ENCODE data around the gene RANBP9. TPM values are rescaled to one million over a fixed set of nuclear protein-coding genes. Genes with fewer than 3 reads are reported as not detected.

RANBP9 gene
- total RNA-seq, 2 donors from 2014 or later, result 51.6 to 53.8 TPM

DNA sequence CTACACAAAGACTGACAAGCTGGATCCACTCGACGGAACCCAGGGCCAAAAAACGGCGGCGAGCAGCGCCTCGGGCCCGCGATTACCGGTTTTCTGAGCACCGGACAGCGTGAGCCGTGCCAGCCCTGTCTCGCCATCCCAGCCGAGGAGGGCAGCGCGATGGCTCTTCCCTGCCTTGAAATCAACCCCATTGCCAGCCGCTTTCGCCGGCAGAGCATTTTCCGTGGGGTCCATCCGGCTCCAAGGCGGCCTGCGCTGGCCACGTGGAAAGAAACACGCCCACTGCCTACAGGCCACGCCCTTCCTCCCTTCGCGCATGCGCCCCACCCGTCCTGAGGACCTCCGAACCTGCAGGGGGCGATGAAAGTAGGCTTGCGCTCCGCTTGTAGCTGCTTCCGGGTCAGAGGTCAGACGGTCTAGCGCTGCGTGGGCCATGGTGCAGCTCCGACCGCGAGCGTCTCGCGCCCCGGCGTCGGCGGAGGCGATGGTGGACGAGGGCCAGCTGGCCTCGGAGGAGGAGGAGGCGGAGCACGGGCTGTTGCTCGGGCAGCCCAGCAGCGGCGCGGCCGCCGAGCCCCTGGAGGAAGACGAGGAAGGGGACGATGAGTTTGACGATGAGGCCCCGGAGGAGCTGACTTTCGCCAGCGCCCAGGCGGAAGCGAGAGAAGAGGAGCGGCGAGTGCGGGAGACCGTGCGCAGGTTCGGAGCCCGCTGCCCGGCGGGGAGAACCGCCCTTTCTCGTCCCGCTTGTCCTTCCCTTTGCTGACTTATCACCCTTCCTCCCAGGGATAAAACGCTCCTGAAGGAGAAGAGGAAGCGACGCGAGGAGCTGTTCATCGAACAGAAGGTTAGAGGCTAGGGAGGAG lies 96.5 kb downstream of the RANBP9 start, which contains the start of gene NOL7:
Gene NOL7 (plus strand): TSS at position 410 of the 866 bp plus-strand sequence. CDS start 24 bp downstream, at position 434.
- Histone ChIP-seq H3K9me3 (no peaks in the 10 kb centered on the region), H3K4me1 (ENCODE audit: control insufficient read depth in 1 of 2, low read depth in 2 of 2) (peaks cover 19 to 27% of the 10 kb centered on the region in 2 donors), H3K4me3 (peak within 1 kb of the TSS; percentile 88), H3K27ac (peak within 1 kb of the TSS; percentile 92 to 98), H3K27me3 (replicated peaks; ENCODE audit: insufficient read depth) (no peaks in the 10 kb centered on the region), H3K36me3 (peaks cover 20% of the 10 kb centered on the region)
- ATAC-seq (ENCODE audit: insufficient number of reproducible peaks, low FRiP score, low read depth) (peak; percentile 87), DNase-seq (ENCODE audit: low spot score) (peak; percentile 90)
- peak; percentile 75 for TF ChIP-seq CTCF (IDR thresholded peaks at IDR 0.05)

DNA sequence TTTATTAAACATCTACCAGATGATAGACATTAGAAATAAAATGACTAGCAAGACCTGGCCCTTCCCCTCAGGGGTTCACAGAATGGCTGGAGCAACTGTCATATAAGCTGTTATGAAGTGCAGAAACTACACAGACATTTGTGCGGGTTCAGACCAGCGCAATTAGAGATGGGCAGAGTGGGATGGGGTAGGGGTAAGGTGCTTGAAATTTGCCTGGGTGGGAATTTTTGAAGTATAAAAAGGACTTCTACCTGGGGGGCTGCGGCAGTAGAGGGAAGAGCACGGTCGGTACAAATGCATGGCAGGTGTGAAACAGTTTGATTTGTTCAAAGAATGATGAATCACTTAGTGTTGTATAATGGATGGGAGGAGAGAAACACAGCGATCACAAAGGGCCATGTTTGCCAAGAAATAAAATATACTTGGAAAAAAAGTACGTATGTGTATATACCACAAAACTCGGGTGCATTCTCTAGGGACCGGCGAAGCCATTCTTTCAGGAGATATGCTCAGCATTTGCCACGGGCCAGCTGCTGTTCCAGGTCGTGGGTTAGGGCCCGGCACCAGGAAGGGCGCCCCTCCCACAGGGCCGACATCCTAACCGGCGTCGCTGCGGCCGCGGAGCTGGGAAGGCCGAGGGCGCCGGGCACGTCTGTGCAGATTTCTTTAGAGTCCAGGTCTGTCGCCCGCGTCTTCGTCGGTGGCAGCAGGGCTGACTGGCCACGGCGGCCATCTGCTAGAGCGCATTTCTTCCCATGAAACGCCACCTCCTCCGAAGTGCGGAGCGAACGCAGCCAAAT lies 97.3 kb downstream of the RANBP9 start:
- no peak for TF ChIP-seq CTCF (IDR thresholded peaks at IDR 0.05)
- ATAC-seq (ENCODE audit: insufficient number of reproducible peaks, low FRiP score, low read depth) (peak; percentile 26), DNase-seq (ENCODE audit: low spot score) (peak; percentile 11)
- Histone ChIP-seq H3K36me3 (peaks cover 13% of the 10 kb centered on the region), H3K27ac (peak overlapping the region; percentile 78 to 92), H3K27me3 (replicated peaks; ENCODE audit: insufficient read depth) (no peaks in the 10 kb centered on the region), H3K4me1 (ENCODE audit: control insufficient read depth in 1 of 2, low read depth in 2 of 2) (peaks cover 19 to 27% of the 10 kb centered on the region in 2 donors), H3K9me3 (no peaks in the 10 kb centered on the region), H3K4me3 (peak overlapping the region; percentile 88)

GRCh38 chr6:13613029-13613594 lies 98.5 kb downstream of the RANBP9 start:
- Histone ChIP-seq H3K4me1 (ENCODE audit: control insufficient read depth in 1 of 2, low read depth in 2 of 2) (peaks cover 19 to 27% of the 10 kb centered on the region in 2 donors), H3K36me3 (peaks cover 4% of the 10 kb centered on the region), H3K27ac (no peak overlapping the region), H3K9me3 (no peaks in the 10 kb centered on the region), H3K27me3 (replicated peaks; ENCODE audit: insufficient read depth) (no peaks in the 10 kb centered on the region), H3K4me3 (no peak overlapping the region)
- TF ChIP-seq CTCF (IDR thresholded peaks at IDR 0.05), result no peak
- no peak for DNase-seq (ENCODE audit: low spot score)
- no peak for ATAC-seq (ENCODE audit: insufficient number of reproducible peaks, low FRiP score, low read depth)

GRCh38 chr6:13611715-13612114 lies 99.9 kb downstream of the RANBP9 start:
- DNase-seq (ENCODE audit: low spot score), result no peak
- no peak for ATAC-seq (ENCODE audit: insufficient number of reproducible peaks, low FRiP score, low read depth)
- no peaks in the 10 kb centered on the region for H3K36me3 ChIP-seq
- no peaks in the 10 kb centered on the region for H3K27me3 ChIP-seq (replicated peaks; ENCODE audit: insufficient read depth)
- H3K27ac ChIP-seq, result no peak overlapping the region
- H3K9me3 ChIP-seq, result no peaks in the 10 kb centered on the region
- H3K4me1 ChIP-seq (ENCODE audit: control insufficient read depth in 1 of 2, low read depth in 2 of 2), result peaks cover 12 to 16% of the 10 kb centered on the region in 2 donors
- no peak for TF ChIP-seq CTCF (IDR thresholded peaks at IDR 0.05)
- H3K4me3 ChIP-seq, result no peak overlapping the region

DNA sequence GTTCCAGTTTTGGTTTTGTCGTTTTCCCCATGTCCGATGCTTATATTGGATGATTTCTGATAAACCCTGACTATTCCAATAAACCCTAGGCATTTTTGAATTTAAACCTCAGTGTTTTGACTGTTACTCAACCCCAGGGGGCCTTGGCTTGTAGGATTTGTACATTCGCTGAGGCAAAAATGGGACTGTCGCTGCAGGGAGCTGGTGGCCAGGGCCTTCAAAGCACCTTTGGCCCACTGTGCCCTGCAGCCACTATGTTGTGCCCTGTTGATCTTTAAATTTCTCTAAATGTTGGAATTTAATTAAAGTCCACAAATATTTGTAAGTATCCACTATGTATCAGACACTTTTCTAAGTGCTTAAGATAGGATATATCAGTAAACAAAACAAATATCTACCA lies 106.0 kb downstream of the RANBP9 start:
- H3K9me3 ChIP-seq, result no peaks in the 10 kb centered on the region
- no peak overlapping the region for H3K4me3 ChIP-seq
- no peaks in the 10 kb centered on the region for H3K4me1 ChIP-seq (ENCODE audit: control insufficient read depth in 1 of 2, low read depth in 2 of 2)
- ATAC-seq (ENCODE audit: insufficient number of reproducible peaks, low FRiP score, low read depth), result no peak
- no peaks in the 10 kb centered on the region for H3K27me3 ChIP-seq (replicated peaks; ENCODE audit: insufficient read depth)
- H3K27ac ChIP-seq, result no peak overlapping the region
- no peak for DNase-seq (ENCODE audit: low spot score)
- peaks cover 3% of the 10 kb centered on the region for H3K36me3 ChIP-seq
- no peak for TF ChIP-seq CTCF (IDR thresholded peaks at IDR 0.05)
